Left kidney (tissue), 8 donors: ENCODE results near the gene MGLL. TPM values are rescaled to one million over a fixed set of nuclear protein-coding genes. Genes with fewer than 3 reads are reported as not detected.

Source experiments
- DNase-seq: peaks from one replicate; pipeline ENCODE4 v3.0.0-alpha.2; 2013
- long read RNA-seq, 8 donors: transcript quantifications; one replicate each; lab custom pipeline, GENCODE V29; 2026
- polyA plus RNA-seq: library from polyadenylated mRNA; unstranded; fragments of 120-200 nt; gene quantifications from one replicate; pipeline ENCODE4 v1.2.1, GENCODE V29; 2013; ENCODE audit not compliant: insufficient read length

Gene MGLL
- polyA plus RNA-seq, result 22.6 TPM
- long read RNA-seq, donor 1, full-length matches to known transcripts, result 12 of 18 reads
- long read RNA-seq, donor 1, partial matches to known transcripts, result 6 of 18 reads
- long read RNA-seq, donor 1, other reads (novel, unspliced or antisense), result 0 of 18 reads
- long read RNA-seq, donor 2, full-length matches to known transcripts, result 11 of 11 reads
- long read RNA-seq, donor 2, partial matches to known transcripts, result 0 of 11 reads
- long read RNA-seq, donor 2, other reads (novel, unspliced or antisense), result 0 of 11 reads
- long read RNA-seq, donor 3, full-length matches to known transcripts, result 9 of 9 reads
- long read RNA-seq, donor 3, partial matches to known transcripts, result 0 of 9 reads
- long read RNA-seq, donor 3, other reads (novel, unspliced or antisense), result 0 of 9 reads
- long read RNA-seq, donor 4, result 0 reads
- long read RNA-seq, donor 5, full-length matches to known transcripts, result 22 of 22 reads
- long read RNA-seq, donor 5, partial matches to known transcripts, result 0 of 22 reads
- long read RNA-seq, donor 5, other reads (novel, unspliced or antisense), result 0 of 22 reads
- long read RNA-seq, donor 6, full-length matches to known transcripts, result 7 of 7 reads
- long read RNA-seq, donor 6, partial matches to known transcripts, result 0 of 7 reads
- long read RNA-seq, donor 6, other reads (novel, unspliced or antisense), result 0 of 7 reads
- long read RNA-seq, donor 7, full-length matches to known transcripts, result 17 of 17 reads
- long read RNA-seq, donor 7, partial matches to known transcripts, result 0 of 17 reads
- long read RNA-seq, donor 7, other reads (novel, unspliced or antisense), result 0 of 17 reads
- long read RNA-seq, donor 8, full-length matches to known transcripts, result 10 of 10 reads
- long read RNA-seq, donor 8, partial matches to known transcripts, result 0 of 10 reads
- long read RNA-seq, donor 8, other reads (novel, unspliced or antisense), result 0 of 10 reads

DNA sequence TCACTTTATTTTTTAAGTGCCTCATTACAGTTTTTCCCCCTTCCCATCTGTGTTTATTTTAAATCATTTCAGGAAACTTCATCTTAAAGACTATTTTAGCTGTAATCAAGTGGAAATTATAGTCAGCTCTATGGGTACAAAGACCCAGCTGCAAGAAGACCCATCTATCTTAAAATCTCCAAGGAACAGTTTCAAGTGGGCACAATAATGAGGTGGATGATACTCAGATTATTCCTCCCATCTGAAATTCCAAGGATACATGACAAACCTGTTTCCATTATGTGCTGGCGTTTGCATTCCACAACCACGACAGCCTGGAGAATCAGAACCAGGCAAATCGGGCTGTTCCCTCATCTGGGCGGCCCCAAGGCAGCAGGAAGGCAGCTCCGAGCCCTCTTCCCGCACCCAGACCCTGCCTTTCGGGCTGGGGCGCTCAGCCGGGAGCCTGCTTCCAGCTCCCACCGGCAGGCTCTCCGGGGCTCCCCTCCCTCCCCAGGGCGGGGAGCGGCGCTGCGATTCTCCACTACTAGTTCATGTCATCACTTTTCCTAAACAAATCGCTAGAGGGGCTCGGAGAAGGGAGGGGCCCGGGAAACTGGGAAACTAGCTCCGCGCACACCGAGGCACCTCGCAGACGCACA lies at the start of gene MGLL:
TSS of gene MGLL (minus strand) at position 475 of the 641 bp plus-strand sequence. CDS start at position 278, 197 bp downstream.
- peak; percentile 32 for DNase-seq

DNA sequence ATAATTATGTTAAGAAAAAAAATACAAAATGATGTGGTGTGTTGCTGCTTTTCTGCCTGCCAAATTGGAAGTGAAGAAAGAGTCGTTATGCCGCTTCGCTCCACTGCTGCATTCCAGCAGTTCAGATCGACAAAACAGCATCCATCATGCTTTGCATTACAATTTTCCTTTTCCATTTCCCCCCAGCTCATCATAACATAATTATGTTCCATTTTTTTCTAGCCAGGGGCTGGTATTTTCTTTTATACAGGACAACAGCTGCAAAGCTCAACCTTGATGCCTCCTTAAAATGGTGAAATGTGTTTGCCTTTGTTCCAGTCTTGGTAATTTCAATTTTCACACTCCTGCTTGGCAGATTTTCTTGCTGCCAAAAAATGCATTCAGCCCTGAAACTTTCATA lies 47.8 kb upstream of the MGLL start:
- no peak for DNase-seq

DNA sequence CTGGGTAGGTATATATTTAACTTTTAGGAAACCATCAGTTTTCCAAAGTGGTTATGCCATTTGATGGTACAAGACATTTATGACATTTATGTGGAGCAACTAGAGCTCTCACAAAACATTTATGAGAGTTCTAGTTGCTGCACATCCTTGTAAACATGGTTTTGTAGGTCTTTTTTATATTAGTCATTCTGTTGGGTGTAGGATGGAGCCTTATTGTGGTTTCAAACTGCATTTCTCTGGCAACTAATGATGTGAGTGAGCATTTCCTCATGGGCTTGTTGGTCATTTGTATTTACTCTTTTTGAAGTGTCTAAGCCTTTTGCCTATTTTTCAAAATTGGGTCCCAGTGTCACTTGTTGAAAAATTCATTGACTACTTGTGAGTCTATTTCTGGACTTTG lies 45.7 kb upstream of the MGLL start:
- DNase-seq, result no peak

DNA sequence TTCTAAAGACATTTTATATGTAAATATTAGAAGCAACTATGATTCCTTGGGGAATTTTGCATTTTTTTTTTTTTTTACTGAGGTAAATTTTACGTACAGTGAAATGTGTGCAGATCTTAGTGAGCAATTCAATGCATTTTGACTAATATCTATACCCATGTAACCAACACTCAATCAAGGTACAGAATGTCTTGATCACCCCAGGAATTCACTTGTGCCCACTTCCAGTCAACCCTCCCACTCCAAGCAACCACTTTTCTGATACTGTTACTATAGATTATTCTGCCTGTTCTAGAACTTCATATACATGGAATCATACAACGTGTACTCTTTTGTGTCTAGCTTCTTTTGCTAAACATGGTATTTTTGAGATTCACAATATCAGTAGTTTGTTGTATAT lies 45.1 kb upstream of the MGLL start:
- no peak for DNase-seq

DNA sequence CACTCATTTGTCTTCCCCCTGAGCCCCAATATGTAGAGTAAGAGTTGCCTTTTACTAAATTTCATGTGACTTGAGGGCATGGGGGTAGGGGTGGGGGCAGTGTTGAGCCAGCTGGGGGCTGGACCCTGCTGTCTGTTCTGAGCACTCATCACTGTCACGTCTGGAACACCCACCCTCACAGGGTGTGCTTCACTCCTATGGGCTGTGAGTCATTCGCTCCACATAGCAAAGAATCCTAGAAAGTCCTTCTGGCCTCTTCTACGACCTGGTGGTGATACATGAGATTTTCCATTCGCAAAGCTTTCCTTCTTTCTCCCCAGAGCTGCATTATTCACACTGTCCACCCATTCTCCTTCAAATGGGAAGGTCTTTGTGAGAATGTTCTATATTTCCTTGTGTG lies 43.6 kb upstream of the MGLL start:
- DNase-seq, result no peak

DNA sequence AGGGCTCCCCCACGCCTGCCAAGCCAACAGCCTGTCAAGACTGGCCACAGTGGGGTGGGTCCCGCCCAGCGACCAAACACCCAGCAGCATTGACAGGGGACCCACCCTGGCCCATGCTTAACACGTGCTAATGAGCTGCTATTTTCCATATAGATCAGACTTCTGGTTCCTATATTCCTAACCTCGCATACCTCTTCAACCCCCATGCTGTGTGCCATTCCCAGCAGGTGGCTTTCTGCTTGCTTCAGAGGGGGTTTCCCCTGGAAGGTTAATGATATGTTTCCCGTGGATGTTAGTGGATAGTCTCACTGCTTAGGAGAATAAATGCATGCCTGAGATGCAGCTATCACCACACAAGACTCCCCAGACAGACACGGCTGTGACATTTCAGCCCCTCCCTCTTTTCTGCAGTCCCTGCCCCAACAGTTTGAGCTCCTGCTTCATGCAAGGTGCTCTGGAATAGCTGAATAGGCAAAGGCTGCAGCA lies 37.9 kb upstream of the MGLL start:
- DNase-seq, result no peak

DNA sequence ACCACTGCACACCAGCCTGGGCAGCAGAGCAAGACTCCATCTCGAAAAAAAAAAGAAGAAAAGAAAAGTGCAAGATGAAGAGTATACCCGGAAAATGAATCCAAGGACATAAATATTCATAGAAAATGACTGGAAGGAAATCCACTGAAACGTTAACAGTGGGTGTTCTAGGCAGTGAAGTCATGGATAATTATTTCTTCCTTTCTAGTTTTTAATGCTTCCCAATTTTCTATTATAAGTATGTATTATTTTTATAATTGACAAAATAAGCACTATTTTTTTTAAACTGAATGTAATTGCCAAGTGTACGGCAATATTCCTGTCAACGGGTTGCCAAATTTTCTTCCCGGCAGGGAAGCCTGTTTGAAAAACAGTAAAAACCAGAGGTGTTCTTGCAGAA lies 37.4 kb upstream of the MGLL start:
- DNase-seq, result no peak

DNA sequence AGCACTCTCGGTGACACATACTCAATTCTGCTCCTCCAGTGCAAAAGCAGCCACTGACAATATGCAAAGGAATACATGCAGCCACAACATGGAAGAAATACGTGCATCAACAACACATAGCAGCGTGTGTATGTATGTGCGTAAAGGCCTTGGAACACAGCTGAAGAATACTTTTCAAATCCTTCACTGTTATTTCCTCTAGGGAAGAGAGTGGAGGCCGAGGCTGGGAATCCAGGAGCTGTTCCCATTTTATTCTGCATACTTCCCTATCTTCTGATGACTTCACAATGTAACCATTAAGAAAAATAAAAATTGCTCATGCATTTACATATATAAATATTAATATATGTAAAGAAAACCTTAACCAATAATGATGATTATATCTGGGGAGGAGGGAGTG lies 36.6 kb upstream of the MGLL start:
- no peak for DNase-seq

DNA sequence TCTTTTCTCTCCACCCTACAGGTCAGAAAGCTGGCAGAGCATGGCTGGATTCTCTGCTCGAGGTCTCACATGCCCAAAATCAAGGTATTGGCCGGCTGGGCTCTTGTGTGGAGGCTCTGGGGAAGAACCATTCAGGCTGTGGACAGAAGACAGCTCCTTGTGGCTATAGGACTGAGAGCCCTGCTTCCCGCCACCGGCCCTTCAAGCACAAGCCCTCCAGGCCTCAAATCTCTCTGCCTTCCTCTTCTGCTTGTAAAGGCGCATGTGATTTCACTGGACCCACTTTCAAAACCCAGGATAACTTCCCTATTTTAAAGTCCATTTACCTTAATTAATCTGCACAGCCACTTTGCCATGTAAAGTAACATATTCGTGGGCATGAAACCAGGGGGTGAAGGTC lies 36.2 kb upstream of the MGLL start:
- DNase-seq, result no peak

DNA sequence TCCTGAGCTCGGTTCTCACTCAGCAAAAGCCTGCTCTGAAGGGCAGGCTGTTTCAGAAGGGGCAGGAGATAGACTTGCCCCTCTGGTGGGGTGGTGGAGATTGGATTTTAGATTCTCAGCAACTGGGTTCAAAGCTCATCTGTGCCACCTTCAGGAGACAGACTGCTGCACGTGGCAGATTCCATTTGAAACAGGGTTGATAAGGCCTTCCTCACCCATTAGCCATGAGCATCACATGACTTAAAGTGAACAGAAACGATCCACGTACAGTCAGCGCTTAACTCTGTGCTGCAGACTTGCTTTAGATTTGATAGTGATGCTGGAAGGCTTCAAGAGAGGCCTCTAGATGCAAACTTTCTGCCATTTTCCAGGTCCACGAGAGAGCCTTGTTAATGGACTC lies 35.0 kb upstream of the MGLL start:
- DNase-seq, result no peak

DNA sequence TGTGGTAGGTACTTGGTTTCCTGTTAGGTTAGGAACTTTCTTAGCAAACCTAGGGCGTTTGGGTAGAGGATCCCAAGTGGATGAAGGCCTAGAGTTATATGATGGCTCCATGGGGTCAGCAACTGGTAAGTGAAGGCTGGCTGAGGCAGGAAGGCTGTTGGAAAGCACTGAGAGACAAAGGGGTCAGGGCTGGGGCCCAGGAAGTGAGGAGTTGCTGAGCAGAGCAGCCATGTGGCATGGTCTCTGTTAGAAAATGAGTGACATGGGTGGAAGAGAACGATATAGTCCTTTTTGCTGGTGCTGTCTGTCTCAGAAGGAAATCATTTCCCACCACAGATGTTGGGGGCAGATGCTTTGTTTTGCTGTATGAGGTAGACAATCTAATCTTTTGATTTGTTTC lies 34.5 kb upstream of the MGLL start:
- no peak for DNase-seq

DNA sequence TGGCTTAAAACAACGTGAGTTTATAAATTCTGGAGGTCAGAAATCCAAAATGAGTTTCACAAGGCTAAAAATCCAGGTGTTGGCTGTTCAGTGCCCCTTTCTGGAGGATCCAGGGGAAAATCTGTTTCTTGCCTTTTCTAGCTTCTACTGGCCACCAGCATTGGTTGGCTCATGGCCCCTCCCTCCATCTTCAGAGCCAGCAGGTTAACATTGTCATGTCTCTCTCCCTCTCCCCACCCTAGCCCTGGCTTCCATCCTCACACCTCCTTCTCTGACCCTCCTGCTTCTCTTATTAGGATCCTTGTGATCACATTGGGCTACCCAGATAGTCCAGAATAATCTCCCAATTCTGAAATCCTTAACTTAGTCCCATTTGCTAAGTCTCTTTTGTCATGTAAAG lies 32.9 kb upstream of the MGLL start:
- no peak for DNase-seq

DNA sequence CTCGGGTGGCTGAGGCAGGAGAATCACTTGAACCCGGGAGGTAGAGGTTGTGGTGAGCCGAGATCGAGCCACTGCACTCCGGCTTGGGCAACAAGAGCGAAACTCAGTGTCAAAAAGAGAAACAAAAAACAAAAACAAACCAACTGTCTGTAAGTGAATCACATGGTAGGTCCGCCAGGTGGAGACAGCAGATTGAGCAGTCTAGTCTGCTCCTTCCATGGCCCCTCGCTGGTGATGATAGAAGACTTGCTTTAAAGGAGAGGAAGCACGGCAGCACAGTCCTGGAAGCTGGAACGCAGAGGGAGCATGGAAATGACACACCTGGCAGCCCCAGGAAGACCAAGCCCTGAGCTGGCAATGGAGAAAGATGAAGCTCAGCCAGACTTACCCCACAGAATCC lies 31.4 kb upstream of the MGLL start:
- DNase-seq, result no peak

DNA sequence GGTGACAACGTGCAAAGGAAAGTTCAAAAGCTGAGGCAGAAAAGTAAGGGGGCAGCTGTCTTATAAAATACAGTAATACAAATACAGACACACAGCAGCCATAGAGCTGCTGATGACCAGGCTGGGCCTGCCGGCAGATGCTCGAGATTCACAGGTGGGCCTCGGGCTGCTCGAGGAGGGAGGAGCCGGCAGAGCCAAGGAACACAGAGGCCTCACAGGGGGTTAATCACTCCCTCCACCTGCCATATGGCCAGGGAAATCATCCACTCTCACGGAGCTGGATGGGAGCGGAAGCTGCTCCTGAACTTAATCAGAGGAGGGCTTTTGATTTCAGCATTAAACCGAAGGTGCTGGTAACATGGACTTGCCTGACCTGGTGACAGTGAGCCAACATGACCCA lies 29.6 kb upstream of the MGLL start:
- no peak for DNase-seq

DNA sequence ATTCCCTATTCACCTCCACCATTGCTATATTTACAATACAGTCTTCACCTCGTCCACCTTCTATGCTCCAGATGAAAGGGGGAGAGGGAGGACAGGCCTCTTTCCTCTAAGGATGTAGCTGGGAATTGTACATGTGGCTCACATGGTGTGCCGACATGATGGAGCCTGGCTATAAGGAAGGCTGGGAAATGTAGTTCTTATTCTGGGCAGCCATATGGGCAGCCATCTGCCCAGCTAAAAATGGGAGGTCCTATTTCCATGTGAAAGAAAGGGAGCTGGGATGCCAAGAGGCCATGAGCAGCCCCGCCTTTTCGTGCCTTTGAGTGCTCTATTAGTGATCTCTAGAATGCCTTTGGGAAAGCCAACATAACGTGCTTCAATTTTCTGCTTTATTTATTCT lies 27.1 kb upstream of the MGLL start:
- no peak for DNase-seq

DNA sequence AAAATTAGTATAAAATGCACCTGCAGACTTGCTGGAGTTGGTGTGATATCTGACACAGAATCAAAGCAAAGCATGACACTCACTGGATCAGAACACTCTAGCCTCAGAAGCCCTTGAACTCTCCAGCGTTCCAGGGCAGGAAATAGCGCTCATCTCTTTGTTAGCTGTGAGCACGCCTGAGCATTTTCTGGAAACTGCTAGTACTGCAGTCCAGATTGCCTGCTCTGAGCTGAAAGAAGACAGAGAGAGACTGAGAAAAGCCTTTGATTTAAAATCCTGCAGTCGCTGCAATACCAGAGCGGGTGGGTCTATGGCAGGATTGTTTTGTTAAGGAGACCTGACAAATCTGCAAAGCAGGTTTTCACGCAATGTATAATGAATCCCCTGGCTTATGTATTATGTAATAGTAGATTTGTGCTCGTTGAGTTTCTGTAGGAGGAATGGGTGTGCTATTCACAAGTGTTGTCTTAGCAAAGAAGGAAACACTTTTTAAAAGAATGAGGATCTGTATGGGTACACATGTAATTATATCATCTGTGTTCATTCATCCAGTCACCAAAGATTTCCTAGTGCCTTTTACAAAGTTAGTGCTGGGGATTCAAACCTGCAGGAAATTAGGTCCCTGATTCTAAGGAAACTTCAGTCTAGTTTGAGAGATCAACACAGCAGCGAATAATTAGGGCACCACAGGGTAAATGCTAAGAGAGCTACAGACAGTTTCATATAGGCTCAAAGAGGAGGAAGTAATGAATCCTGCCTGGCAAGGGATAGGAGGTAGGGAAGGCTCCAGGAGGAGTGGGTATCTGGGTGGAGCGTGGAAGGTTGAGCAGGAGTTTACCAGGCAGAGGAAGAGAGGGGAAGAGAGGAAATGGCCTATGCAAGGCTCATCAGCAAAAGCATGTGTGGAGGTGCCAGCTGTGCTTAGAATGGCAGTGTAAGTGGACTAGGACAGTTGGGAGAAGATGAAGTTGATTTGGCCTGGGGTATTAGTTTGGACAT lies 26.1 kb upstream of the MGLL start:
- no peak for DNase-seq

DNA sequence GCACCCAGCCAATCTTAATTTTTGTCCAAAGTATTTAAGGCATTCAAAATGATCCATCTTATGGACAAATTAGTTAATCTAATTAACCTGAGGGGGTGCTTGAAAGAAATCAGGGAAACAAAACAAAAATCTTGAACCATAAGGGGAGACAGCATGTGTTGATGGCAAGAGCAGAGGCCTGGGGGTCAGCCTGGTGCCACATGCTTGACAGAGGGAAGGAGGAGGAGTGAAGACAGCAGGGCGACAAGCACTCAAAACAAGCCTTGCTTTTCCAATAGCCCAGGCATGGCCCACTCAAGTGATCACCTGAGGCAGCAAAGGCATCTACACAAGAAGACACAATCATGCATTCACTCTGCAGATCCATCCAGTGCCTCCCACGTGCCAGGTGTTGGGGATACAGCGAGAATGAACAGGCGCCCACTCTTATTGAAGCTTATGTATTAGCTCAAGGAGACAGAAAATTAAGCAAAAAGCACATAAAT lies 25.0 kb upstream of the MGLL start:
- DNase-seq, result no peak

DNA sequence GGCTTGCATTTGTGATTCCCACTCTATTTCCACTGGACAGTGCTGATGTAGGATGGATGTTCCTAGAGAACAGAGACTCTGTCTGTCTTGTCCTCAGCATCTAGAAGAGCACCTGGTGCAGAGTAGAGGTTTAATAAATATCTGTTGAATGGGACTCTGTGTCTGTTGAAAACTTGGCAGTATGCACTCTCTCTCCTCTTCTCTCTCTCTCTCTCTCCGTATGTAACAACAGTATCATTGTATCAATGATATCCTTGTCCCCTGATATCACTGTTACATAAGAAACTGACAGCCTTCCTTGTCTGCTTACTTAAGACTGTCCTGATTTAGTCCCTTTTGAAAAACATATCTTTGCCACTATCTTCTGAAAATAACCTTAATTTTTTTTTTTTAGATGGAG lies 24.3 kb upstream of the MGLL start:
- no peak for DNase-seq

DNA sequence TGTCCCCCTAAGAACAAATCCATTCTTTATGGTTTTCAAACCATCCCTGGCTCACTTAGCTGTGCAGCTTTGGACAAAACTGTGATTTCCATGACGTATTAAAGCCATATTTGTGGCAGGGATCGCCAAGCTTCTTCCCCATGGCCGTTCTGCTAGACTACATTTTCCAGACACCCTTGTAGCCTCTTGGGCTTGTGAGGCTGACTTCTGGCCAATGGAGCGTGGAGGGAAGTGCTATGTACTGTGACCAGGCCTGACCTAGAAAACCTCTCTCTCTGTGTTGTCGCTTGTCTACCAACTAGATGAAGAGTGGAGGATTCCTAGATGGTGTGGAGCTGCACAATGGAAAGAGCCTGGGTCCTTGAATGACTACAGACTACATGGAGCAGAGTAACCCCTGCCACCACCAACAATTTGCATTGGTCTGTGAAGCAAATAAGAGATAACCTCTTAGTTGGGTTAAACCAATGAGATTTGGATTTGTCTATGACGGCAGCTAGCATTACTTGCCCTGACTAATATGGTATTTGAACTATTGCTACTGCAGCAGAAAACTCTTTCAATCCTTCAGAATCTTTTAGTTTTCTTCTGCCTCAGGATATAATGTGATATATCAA lies 22.1 kb upstream of the MGLL start:
- DNase-seq, result no peak

DNA sequence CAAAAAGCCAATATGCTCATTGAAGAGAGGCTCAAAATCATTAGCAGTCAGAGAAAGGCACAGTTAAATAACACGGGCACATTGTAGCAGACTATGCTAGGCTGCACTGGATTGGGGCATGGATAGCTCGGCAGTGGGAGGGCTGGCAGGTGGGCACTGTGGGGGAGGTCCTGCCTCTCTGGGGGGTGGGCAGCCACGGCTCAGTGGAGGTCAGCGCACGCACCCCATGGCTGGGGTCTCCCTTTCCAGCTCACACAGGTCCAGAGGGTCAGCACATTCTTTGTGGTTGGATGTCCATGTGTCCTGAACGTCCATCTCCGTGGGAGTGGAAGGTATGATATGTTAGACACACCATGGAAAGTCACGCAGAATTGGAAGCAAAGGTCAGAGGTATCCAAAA lies 18.4 kb upstream of the MGLL start:
- no peak for DNase-seq

DNA sequence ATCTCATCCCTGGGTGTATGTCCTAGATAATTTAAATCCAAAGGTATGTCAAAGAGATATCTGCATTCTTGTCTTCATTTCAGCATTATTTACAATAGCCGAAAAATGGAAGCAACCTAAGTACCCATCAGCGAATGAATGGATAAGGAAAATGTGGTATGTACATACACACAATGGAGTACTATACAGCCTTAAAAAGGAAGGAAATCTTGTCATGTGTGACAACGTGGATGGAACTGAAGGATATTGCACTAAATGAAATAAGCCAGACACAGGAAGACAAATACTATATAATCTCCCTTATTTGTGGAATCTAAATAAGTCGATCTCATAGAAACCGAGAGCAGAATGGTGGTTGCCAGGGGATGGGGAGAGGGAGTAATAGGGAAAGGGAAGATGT lies 16.8 kb upstream of the MGLL start:
- DNase-seq, result no peak
